GM18909 (cell line): ENCODE results near the gene NPLOC4.
"Not testable (repeated sequence)": the region's sequence is repeated elsewhere in the genome, so short reads cannot be mapped to it uniquely, and the experiment has no call there.

Experiments used
- ATAC-seq: cut with Tn5 transposase; IDR thresholded peaks from one replicate; pipeline ENCODE4 v1.9.1; 2021; ENCODE audit warnings: mild to moderate bottlenecking; ENCODE audit not compliant: unreplicated experiment, poor library complexity

The NPLOC4 gene

DNA sequence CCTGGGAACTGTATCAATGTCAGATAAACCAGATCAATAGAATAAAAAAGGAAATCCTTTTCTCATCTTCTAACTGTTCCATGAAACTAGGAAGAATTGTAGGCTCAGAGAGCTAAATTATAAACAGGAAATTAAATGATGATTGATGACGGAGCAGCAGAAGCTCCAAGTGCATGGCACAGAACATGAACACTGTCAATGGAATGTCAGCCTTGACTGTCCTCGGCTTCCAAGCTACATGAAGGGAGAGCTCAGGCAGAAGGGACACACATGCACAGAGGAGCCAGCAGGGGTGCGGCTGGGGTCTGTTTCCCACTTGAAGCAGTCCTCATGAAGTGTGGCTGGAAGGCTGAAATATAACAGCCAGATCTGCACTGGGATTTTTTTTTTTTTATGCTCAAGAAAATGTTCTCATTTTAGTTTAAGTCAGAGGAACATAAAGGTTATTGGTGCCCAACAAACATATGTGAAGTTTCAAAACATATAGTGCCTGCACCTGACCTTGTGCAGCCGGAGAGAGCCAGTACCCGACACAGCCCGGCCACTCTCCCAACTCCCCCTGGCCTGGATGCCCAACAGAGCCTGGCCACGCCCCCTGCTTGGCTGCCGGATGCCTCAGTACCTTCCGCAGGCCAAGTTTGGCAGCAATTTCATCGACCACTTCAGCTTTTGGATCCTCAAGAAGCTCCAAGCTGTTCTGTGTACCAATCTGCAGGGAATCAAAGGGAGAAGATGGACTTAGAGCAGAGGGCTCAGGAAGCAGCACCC, 37.0 kb downstream of the NPLOC4 start:
- no peak for ATAC-seq

- ATAC-seq: no peak
Observed at GRCh38 chr17:81593105-81593871, 43.6 kb downstream of the NPLOC4 start.

DNA sequence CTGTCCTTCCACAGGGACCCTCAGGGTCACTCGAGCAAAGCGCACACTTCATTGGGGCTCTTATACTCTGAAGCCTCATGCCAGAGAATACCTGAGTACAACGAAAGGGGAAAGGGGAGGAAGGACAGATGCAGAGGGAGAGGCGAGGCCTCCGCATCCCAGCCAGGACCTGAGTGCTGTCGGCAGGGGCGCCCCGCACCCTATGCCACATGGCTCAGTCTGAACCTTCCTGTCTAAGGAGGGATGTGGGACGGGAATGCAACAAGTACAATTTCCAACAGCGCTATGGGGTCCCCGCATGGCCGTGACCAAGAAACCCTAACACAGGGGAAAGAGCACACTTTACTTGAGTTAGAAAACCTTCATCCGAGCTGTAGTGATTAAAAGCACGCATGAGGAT, 44.9 kb downstream of the NPLOC4 start:
- no peak for ATAC-seq

DNA sequence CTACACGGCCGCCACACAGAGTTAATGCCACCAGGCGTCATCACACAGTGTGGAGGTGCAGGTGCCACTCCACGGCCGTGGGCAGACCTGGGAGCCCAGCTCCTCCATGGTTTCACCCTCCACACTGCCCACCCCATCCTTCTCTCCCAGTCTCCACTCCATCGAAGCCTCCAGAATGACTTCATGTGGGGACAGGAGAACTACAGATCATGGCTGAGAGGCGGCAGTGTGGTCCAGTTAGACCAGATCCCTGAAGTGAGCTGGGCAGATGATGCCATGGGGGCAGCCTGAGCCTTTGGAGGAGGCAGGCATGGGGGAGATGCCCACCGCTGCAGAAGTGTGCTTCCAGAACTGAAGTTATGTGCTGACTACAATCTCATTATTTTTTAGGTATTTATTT, 46.8 kb downstream of the NPLOC4 start:
- ATAC-seq: no peak

- ATAC-seq: no peak
Observed at GRCh38 chr17:81589612-81590011, 47.3 kb downstream of the NPLOC4 start.

DNA sequence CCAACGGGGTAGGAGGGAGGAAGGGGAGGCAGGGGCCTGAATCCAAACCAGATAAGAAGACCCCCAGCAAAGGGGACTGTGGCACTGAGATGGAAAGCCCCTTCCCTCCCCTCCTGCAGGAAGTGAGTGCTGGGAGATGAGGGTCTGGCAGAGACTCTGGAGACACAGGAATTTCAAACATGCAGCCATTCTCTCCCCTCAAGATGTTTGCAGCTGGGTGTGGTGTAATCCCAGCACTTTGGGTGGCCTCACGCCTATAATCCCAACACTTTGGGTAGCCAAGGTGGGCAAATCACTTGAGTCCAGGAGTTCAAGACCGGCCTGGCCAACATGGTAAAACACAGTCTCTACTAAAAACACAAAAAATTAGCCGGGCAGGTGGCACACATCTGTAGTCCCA, 50.8 kb downstream of the NPLOC4 start:
- no peak for ATAC-seq

GRCh38 chr17:81584771-81585170, 52.1 kb downstream of the NPLOC4 start:
- ATAC-seq: not testable (repeated sequence)

DNA sequence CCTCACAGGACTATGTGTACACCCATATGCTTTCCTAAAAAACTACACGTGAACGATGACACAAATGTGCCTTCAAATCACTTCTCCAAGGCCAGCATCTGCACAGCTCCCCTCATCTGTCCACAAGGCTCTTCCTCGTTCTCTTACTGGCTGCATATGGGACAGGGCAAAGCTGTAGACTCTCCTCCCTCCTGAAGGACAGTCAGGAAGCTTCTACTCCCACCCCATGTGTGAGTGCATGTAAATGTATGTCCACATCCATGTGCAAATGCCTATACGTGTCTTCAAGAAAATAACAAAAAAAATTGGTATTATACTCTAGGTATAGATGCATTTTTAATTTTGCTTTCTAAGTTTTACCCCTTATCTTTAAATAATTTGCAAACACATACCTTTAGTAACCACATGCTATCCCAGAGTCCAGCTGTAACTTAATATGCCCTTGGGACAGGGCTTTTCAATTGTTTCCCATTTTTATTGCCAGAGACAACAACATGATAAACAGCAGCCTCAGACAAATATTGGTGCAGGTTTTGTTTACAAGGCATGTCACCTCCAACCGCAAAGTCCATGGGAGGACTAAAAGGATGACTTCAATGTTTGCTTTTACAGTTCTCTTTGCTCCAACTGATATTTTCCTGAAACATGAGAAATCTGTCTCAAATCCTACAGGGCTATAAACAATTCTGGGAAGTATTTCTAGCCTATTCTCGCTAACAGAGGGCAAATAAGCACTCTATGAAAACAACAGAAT, 53.1 kb downstream of the NPLOC4 start:
- no peak for ATAC-seq

- no peak for ATAC-seq
Observed at GRCh38 chr17:81582749-81583148, 54.2 kb downstream of the NPLOC4 start.

GRCh38 chr17:81582341-81582740, 54.6 kb downstream of the NPLOC4 start:
- ATAC-seq: no peak

GRCh38 chr17:81581758-81582157, 55.2 kb downstream of the NPLOC4 start:
- ATAC-seq: no peak

- ATAC-seq: no peak
Observed at GRCh38 chr17:81580481-81580880, 56.4 kb downstream of the NPLOC4 start.

GRCh38 chr17:81579821-81580321, 57.0 kb downstream of the NPLOC4 start:
- ATAC-seq: no peak

DNA sequence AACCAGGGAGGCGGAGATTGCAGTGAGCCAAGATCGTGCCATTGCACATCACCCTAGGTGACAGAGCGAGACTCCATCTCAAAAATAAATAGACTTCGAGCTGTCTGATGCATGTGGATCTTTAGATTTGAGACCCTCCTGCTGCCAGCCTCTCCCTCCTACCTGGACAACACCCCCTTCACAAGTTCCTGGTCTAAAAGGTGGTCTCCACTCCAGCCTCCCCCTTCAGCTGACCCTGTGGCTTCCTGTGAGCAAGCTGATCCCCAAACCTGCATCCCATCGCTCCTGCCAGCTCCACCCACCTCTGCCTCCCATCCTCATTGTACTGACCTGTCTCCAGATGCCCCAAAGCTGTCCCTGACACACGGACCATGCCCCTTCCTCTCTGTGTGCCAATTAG, 57.6 kb downstream of the NPLOC4 start:
- no peak for ATAC-seq

GRCh38 chr17:81578561-81579225, 58.2 kb downstream of the NPLOC4 start:
- no peak for ATAC-seq

DNA sequence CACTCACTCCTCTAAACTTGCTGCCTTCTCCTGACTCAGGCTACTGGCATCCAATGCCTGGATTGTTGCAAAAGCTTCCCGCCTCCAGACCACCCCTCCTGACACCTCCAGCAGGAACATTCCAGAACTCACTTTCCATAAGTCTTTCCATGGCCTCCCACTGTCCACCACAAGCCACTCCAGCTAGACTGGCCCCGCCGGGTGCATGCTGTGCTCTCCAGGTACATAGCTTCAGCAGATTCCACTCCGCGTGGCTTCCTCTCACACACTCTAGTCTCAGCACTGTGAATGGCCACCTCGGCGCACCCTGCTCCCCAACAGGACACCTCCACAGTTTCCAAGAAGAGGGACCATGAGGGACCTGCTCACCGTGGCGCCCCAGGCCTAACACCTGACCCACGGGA, 58.9 kb downstream of the NPLOC4 start:
- no peak for ATAC-seq

GRCh38 chr17:81577278-81578000, 59.5 kb downstream of the NPLOC4 start:
- no peak for ATAC-seq

GRCh38 chr17:81576621-81577277, 60.2 kb downstream of the NPLOC4 start:
- no peak for ATAC-seq

DNA sequence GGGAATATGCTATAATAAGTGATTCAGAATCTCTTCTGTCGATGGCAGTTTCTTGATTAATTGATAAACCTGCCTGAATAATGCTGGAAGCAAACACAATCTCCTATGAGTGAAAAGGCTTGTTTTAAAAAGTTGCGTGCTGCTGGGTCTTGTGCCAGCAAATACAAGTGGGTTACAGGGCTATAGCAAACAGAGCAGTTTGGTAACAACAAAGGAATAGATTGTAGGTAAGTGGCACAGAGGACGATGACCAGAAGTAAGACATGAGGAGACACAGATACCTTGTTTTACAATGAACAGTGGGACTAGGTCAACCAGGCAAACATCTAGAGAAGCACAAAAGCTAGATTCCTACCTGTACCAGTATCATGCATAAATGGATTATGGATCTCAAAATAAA, 61.1 kb downstream of the NPLOC4 start:
- no peak for ATAC-seq
